Left cardiac atrium (tissue), 4 donors: ENCODE data around the gene NPBWR2. TPM values are rescaled to one million over a fixed set of nuclear protein-coding genes. Genes with fewer than 3 reads are reported as not detected.

Source experiments
- ATAC-seq, 2 donors: fragments of 200-7000 bp; cut with Tn5 transposase; one replicate each; pipeline ENCODE4 v1.9.1; 2020; ENCODE audit warnings: mild to moderate bottlenecking in 2 of 2, moderate library complexity in 2 of 2
- DNase-seq: peaks from one replicate; pipeline ENCODE4 v3.0.0-alpha.2; 2020
- intact Hi-C, 2 donors: fragments of 100-400 bp; cut with DNase I; formaldehyde crosslinking; loops; one replicate each; pipeline versions ENCODE4 v1.14.1 to v1.15.1; 2022 to 2023
- long read RNA-seq: library from polyadenylated mRNA; unstranded; transcript quantifications from one replicate; pipeline ENCODE4 v2.0.0, GENCODE V29; 2021
- total RNA-seq, 2 donors: library from RNA; stranded (reverse); fragmentation: NEBNext Ultra II Directional; extraction: Animal tissue kit (Norgen Biotek cat#: 25700); gene quantifications; one replicate each; pipeline ENCODE4 v1.2.1, GENCODE V29; 2021
- donor health status: DM: no; HTN: yes; CAD: no.
- donor health status: DM: no; HTN: yes; CAD: no; lungs with severe emphysema.
- donor health status: DM: yes; HTN: yes; CAD: no.
- donor health status: Dilated cardiomyopathy.

The NPBWR2 gene
- total RNA-seq, result not detected
- long read RNA-seq, result 0 reads

- intact Hi-C loops, result no loop called here
- DNase-seq (peak; percentile 22), ATAC-seq (no peak)
Measured at GRCh38 chr20:64106981-64107735, at the start of gene NPBWR2. NPBWR2 (minus strand) TSS chr20:64107565; CDS start chr20:64106831, 734 bp downstream.

- ATAC-seq (no peak), DNase-seq (no peak)
- intact Hi-C loops, result no loop called here
Measured at GRCh38 chr20:64156136-64156885, 48.9 kb upstream of the NPBWR2 start.

- no peak for ATAC-seq
- DNase-seq, result no peak
- intact Hi-C loops, result no loop called here
Measured at GRCh38 chr20:64155258-64156135, 48.1 kb upstream of the NPBWR2 start.

GRCh38 chr20:64154590-64155257, 47.4 kb upstream of the NPBWR2 start:
- ATAC-seq, result no peak
- DNase-seq, result no peak
- intact Hi-C loops, result no loop called here

GRCh38 chr20:64153861-64154589, 46.7 kb upstream of the NPBWR2 start:
- DNase-seq, result no peak
- no peak for ATAC-seq
- intact Hi-C loops, result no loop called here

GRCh38 chr20:64153410-64153809, 46.0 kb upstream of the NPBWR2 start:
- ATAC-seq (no peak), DNase-seq (no peak)
- intact Hi-C loops, result no loop called here

- DNase-seq (no peak), ATAC-seq (no peak)
- intact Hi-C loops, result no loop called here
Measured at GRCh38 chr20:64152906-64153305, 45.5 kb upstream of the NPBWR2 start.

GRCh38 chr20:64151633-64152530, 44.5 kb upstream of the NPBWR2 start:
- DNase-seq (no peak), ATAC-seq (no peak)
- intact Hi-C loops, result no loop called here

- DNase-seq (no peak), ATAC-seq (no peak)
- intact Hi-C loops, result no loop called here
Measured at GRCh38 chr20:64150756-64151632, 43.6 kb upstream of the NPBWR2 start.

GRCh38 chr20:64149809-64150560, 42.6 kb upstream of the NPBWR2 start:
- ATAC-seq (no peak), DNase-seq (no peak)
- intact Hi-C loops, result no loop called here

GRCh38 chr20:64149141-64149540, 41.8 kb upstream of the NPBWR2 start:
- no peak for DNase-seq
- intact Hi-C loops, result no loop called here

GRCh38 chr20:64148581-64148980, 41.2 kb upstream of the NPBWR2 start:
- intact Hi-C loops, result no loop called here
- no peak for DNase-seq
- no peak for ATAC-seq

More at GRCh38 chr20:64149141-64149540, 41.8 kb upstream of the NPBWR2 start:
- ATAC-seq, result no peak

- DNase-seq, result no peak
- no peak for ATAC-seq
- intact Hi-C loops, result no loop called here
Measured at GRCh38 chr20:64146936-64147477, 39.6 kb upstream of the NPBWR2 start.

- ATAC-seq, result no peak
- DNase-seq, result no peak
- intact Hi-C loops, result no loop called here
Measured at GRCh38 chr20:64146301-64146935, 39.1 kb upstream of the NPBWR2 start.
